ENCODE data around the gene BCKDHA.

DNA sequence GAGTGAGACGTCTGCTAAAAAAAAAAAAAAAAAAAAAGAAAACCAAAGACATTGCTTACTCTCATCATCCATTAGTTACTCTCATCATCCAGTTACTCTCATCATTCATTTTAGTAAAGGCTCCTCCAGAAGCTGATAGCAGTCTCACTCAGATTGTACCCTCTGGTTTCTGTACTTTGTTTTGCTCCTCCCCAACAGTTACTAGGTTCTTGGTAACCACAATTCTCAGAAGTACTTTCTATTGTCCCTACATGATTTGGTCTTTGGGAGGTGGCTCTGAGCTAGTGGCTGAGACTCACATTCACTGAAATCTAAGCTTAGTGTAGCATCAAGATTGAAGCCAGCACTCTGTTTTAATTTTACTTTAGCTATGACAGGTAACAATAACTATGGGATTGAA lies 59.6 kb downstream of the BCKDHA start:
- no peak for TF ChIP-seq CTCF (IDR thresholded peaks at IDR 0.05 in 4 of 5, conservative IDR thresholded peaks at IDR 0.05 in 1 of 5)
- no peak for TF ChIP-seq POLR2A (IDR thresholded peaks at IDR 0.05)

All from gastrocnemius medialis (tissue), 4 donors.